GM23338 (cell line): ENCODE measurements around the gene OR2A25. TPM values are rescaled to one million over a fixed set of nuclear protein-coding genes. Genes with fewer than 3 reads are reported as not detected.

ENCODE experiments used
- ATAC-seq: fragments of 200-7000 bp; cut with Tn5 transposase; 3 replicates; pipeline ENCODE4 v1.9.1; 2020
- DNase-seq: peaks from one replicate; pipeline ENCODE4 v3.0.0-alpha.2; 2015; ENCODE audit warnings: low spot score
- H2AFZ ChIP-seq: fragments of 200-600 bp; sonication (generic); 2 replicates; pipeline ENCODE4 v1.8.0; 2016; ENCODE audit warnings: antibody characterized with exemption, mild to moderate bottlenecking, moderate library complexity
- H3F3A ChIP-seq: fragments of 200-600 bp; sonication (generic); replicated peaks from 2 replicates; pipeline ENCODE4 v1.8.0; 2017; ENCODE audit warnings: antibody characterized with exemption, mixed run types, low read depth
- H3K27ac ChIP-seq: fragments of 200-600 bp; sonication (generic); 2 replicates; pipeline ENCODE4 v1.6.1; 2016; ENCODE audit warnings: low read depth
- H3K27me3 ChIP-seq: fragments of 200-600 bp; sonication (generic); 2 replicates; pipeline ENCODE4 v1.8.0; 2016; ENCODE audit warnings: mild to moderate bottlenecking, mixed run types, moderate library complexity; ENCODE audit not compliant: insufficient read depth
- H3K36me3 ChIP-seq: fragments of 200-600 bp; sonication (generic); 2 replicates; pipeline ENCODE4 v1.8.0; 2016; ENCODE audit warnings: mild to moderate bottlenecking; ENCODE audit not compliant: insufficient read depth
- H3K4me1 ChIP-seq: fragments of 200-600 bp; sonication (generic); 2 replicates; pipeline ENCODE4 v1.8.0; 2016; ENCODE audit warnings: mild to moderate bottlenecking, moderate library complexity; ENCODE audit not compliant: insufficient read depth
- H3K4me2 ChIP-seq: fragments of 200-600 bp; sonication (generic); 2 replicates; pipeline ENCODE4 v1.7.1; 2017; ENCODE audit warnings: mixed run types
- H3K4me3 ChIP-seq: fragments of 200-600 bp; sonication (generic); 2 replicates; pipeline ENCODE4 v1.6.1; 2016; ENCODE audit warnings: mixed run types
- H3K79me2 ChIP-seq: fragments of 200-600 bp; sonication (generic); replicated peaks from 2 replicates; pipeline ENCODE4 v1.8.0; 2017; ENCODE audit warnings: mild to moderate bottlenecking; ENCODE audit not compliant: insufficient read depth
- H3K9me2 ChIP-seq: fragments of 200-600 bp; sonication (generic); 2 replicates; pipeline ENCODE4 v1.8.0; 2017; ENCODE audit not compliant: insufficient read depth
- H4K20me1 ChIP-seq: fragments of 200-600 bp; sonication (generic); replicated peaks from 2 replicates; pipeline ENCODE4 v1.8.0; 2017; ENCODE audit warnings: mild to moderate bottlenecking; ENCODE audit not compliant: insufficient read depth
- H3K27ac Mint-ChIP-seq: 2 replicates; pipeline ENCODE4 v1.8.0; 2020; ENCODE audit warnings: inconsistent platforms, mild to moderate bottlenecking, moderate library complexity, mixed read lengths
- H3K27me3 Mint-ChIP-seq: 3 replicates; pipeline ENCODE4 v1.8.0; 2022; ENCODE audit warnings: low read depth, mild to moderate bottlenecking, moderate library complexity, mixed read lengths, inconsistent platforms; ENCODE audit not compliant: insufficient read depth, poor library complexity
- H3K36me3 Mint-ChIP-seq: 3 replicates; pipeline ENCODE4 v1.8.0; 2021; ENCODE audit warnings: low read depth, mild to moderate bottlenecking, inconsistent platforms, moderate library complexity, mixed read lengths
- H3K4me1 Mint-ChIP-seq: 3 replicates; pipeline ENCODE4 v1.8.0; 2020; ENCODE audit warnings: mild to moderate bottlenecking, inconsistent platforms, mixed read lengths
- H3K4me3 Mint-ChIP-seq: 3 replicates; pipeline ENCODE4 v1.8.0; 2021; ENCODE audit warnings: moderate library complexity, mild to moderate bottlenecking, inconsistent platforms, mixed read lengths
- H3K9me3 Mint-ChIP-seq: 3 replicates; pipeline ENCODE4 v1.8.0; 2020; ENCODE audit warnings: moderate library complexity, mild to moderate bottlenecking, inconsistent platforms, mixed read lengths
- EZH2 ChIP-seq: fragments of 200-600 bp; sonication (generic); IDR thresholded peaks from one replicate; pipeline ENCODE4 v1.8.0; 2017; ENCODE audit warnings: antibody characterized with exemption, mild to moderate bottlenecking, low read depth; ENCODE audit not compliant: unreplicated experiment
- EZH2phosphoT487 ChIP-seq: fragments of 200-600 bp; sonication (generic); IDR thresholded peaks from one replicate; pipeline ENCODE4 v1.8.1; 2018; ENCODE audit warnings: antibody characterized with exemption; ENCODE audit not compliant: unreplicated experiment
- POLR2AphosphoS5 ChIP-seq: IDR thresholded peaks from 2 replicates; pipeline ENCODE4 v1.6.1; 2016; ENCODE audit warnings: antibody characterized with exemption, low read depth
- STAT1 ChIP-seq: IDR thresholded peaks from one replicate; pipeline ENCODE4 v1.6.1; 2016; ENCODE audit warnings: antibody characterized with exemption; ENCODE audit not compliant: unreplicated experiment
- ZNF114 ChIP-seq: fragments of 250-450 bp; sonication (Bioruptor Pico); IDR thresholded peaks from 2 replicates; pipeline ENCODE4 v1.5.0; 2020; ENCODE audit warnings: mild to moderate bottlenecking, moderate library complexity
- polyA plus RNA-seq: library from polyadenylated mRNA; unstranded; fragments of >200 nt; fragmentation: Nextera tagmentation; extraction: Ambion mirVana; gene quantifications from 2 replicates; pipeline ENCODE4 v1.2.1, GENCODE V29; 2016
- total RNA-seq: library from RNA; depleted of rRNA; stranded (reverse); fragments of >200 nt; shearing (Covaris generic); gene quantifications from 2 replicates; pipeline ENCODE4 v1.2.3, GENCODE V29; 2014
- TF ChIP-seq, protein P1 (sequence below): IDR thresholded peaks from 2 replicates; pipeline ENCODE4 v1.6.1; 2016; ENCODE audit warnings: antibody characterized with exemption
- TF ChIP-seq, protein P2 (sequence below), 2 experiments: fragments of 200-600 bp in 1 of 2; sonication (generic) in 1 of 2; conservative IDR thresholded peaks; 2 replicates each; pipeline versions ENCODE4 v1.5.1 to v1.6.1; 2016 to 2017; ENCODE audit warnings: antibody characterized with exemption in 2 of 2, low read depth in 2 of 2, mild to moderate bottlenecking in 2 of 2, moderate library complexity in 1 of 2
- TF ChIP-seq, protein P3 (sequence below): fragments of 250-450 bp; sonication (Bioruptor Pico); IDR thresholded peaks from 2 replicates; pipeline ENCODE4 v1.5.0; 2020; ENCODE audit warnings: mild to moderate bottlenecking, moderate library complexity

The OR2A25 gene
- total and polyA plus RNA-seq, 2 experiments from 2014 or later = not detected

DNA sequence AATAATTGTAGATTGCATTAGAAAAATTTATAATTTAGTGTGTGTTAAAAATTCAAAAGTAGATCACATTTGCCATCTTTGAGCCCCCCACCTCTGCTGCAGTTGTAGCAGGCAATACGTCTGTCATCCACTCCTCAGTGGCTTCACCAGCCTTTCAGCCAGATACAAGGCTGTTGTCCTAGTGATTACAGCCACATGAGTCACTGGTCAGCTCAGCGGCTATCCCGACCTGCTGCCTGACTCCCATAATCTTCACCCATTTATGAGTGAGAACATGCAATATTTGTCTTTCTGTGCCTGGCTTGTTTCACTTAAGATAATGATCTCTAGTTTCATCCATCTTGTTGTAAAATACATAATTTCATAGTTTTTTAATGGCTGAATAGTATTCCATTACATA lies 11.7 kb upstream of the OR2A25 start (continued):
- TF ChIP-seq, protein P1, sequence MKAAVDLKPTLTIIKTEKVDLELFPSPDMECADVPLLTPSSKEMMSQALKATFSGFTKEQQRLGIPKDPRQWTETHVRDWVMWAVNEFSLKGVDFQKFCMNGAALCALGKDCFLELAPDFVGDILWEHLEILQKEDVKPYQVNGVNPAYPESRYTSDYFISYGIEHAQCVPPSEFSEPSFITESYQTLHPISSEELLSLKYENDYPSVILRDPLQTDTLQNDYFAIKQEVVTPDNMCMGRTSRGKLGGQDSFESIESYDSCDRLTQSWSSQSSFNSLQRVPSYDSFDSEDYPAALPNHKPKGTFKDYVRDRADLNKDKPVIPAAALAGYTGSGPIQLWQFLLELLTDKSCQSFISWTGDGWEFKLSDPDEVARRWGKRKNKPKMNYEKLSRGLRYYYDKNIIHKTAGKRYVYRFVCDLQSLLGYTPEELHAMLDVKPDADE = no peak
- TF ChIP-seq POLR2AphosphoS5 (no peak), ZNF114 (CRISPR knock-in tag) (no peak)

DNA sequence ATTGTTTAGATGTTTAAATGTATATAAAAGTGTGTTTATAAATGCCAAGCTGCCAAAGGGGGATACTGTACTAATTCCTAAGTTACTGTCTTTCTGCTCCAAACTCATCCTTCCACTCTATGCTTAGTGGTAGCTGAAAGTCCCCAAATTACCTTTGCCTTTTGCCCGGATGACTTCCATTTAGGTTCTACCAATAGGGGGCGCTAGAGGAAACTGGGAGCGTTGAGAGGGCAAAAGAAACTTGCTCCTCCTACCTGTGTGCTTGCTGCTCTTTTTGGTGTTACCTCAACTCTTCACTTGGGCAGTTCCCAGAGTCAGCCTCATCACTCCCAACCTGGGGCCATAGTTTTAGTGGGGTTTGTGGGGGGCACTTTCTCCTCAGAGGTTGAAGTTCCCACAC lies 5.9 kb upstream of the OR2A25 start:
- Mint-ChIP-seq H3K27ac (no peak overlapping the region), H3K36me3 (peaks cover 12% of the 10 kb centered on the region), H3K4me1 (peaks cover 12% of the 10 kb centered on the region), H3K4me3 (no peak overlapping the region), H3K27me3 (no peaks in the 10 kb centered on the region), H3K9me3 (peaks cover 13% of the 10 kb centered on the region; the same call in 2 of the 3 replicates)
- Histone ChIP-seq H3K27me3 (no peaks in the 10 kb centered on the region), H3K79me2 (no peaks in the 10 kb centered on the region), H3K36me3 (no peaks in the 10 kb centered on the region), H3K9me2 (no peaks in the 10 kb centered on the region; the same call in 1 of the 2 replicates), H3K27ac (no peak overlapping the region), H4K20me1 (no peaks in the 10 kb centered on the region), H3F3A (no peaks in the 10 kb centered on the region), H3K4me3 (no peak overlapping the region), H3K4me1 (no peaks in the 10 kb centered on the region), H3K4me2 (no peak overlapping the region), H2AFZ (peak overlapping the region; percentile 77; the same call in 1 of the 2 replicates)
- DNase-seq (peak; percentile 85), ATAC-seq (peak; percentile 58)
- no peak for TF ChIP-seq EZH2phosphoT487
- TF ChIP-seq, protein P2, sequence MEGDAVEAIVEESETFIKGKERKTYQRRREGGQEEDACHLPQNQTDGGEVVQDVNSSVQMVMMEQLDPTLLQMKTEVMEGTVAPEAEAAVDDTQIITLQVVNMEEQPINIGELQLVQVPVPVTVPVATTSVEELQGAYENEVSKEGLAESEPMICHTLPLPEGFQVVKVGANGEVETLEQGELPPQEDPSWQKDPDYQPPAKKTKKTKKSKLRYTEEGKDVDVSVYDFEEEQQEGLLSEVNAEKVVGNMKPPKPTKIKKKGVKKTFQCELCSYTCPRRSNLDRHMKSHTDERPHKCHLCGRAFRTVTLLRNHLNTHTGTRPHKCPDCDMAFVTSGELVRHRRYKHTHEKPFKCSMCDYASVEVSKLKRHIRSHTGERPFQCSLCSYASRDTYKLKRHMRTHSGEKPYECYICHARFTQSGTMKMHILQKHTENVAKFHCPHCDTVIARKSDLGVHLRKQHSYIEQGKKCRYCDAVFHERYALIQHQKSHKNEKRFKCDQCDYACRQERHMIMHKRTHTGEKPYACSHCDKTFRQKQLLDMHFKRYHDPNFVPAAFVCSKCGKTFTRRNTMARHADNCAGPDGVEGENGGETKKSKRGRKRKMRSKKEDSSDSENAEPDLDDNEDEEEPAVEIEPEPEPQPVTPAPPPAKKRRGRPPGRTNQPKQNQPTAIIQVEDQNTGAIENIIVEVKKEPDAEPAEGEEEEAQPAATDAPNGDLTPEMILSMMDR (conservative IDR thresholded peaks at IDR 0.05; ENCODE audit: low read depth in 2 of 2) = peak; percentile 88 to 96

DNA sequence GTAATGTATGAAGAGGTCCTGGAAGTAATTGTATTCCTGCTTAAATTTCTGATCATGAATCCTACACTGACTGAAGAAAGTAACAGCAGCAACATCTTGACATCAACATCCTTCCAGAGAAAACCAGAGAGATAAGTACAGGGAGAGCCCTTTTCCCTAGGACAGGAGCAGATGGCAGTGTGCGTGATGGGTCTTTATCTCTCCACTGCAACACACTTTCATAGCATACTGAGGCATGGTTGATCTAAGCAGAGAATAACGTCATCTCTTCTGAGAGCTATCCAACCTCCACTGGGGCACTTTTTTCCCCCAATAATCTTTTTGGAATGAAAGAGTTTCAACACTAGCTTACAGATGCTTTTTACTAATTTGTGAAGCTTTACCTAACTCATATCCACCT lies 342 bp downstream of the OR2A25 start:
- no peaks in the 10 kb centered on the region for H3K36me3 Mint-ChIP-seq
- ATAC-seq (no peak), DNase-seq (no peak)
- no peak overlapping the region for H3K27ac Mint-ChIP-seq
- no peak overlapping the region for H3K4me3 Mint-ChIP-seq
- H3K27ac ChIP-seq = no peak overlapping the region
- H3K4me3 ChIP-seq = no peak overlapping the region
- H3F3A ChIP-seq = no peaks in the 10 kb centered on the region
- peak overlapping the region; percentile 6; the same call in 1 of the 2 replicates for H2AFZ ChIP-seq
- no peaks in the 10 kb centered on the region for H3K4me1 ChIP-seq
- H3K79me2 ChIP-seq = no peaks in the 10 kb centered on the region
- no peaks in the 10 kb centered on the region for H3K9me3 Mint-ChIP-seq
- H3K4me2 ChIP-seq = no peak overlapping the region
- H3K9me2 ChIP-seq = 0 out of 2 replicates have a peak, but pooled peaks cover 2% of the 10 kb centered on the region
- H3K4me1 Mint-ChIP-seq = no peaks in the 10 kb centered on the region
- no peaks in the 10 kb centered on the region for H3K36me3 ChIP-seq
- no peaks in the 10 kb centered on the region for H4K20me1 ChIP-seq
- H3K27me3 ChIP-seq = no peaks in the 10 kb centered on the region
- no peaks in the 10 kb centered on the region for H3K27me3 Mint-ChIP-seq
- TF ChIP-seq ZNF114 (CRISPR knock-in tag) (no peak), EZH2 (no peak), STAT1 (no peak)
- TF ChIP-seq, protein P3, sequence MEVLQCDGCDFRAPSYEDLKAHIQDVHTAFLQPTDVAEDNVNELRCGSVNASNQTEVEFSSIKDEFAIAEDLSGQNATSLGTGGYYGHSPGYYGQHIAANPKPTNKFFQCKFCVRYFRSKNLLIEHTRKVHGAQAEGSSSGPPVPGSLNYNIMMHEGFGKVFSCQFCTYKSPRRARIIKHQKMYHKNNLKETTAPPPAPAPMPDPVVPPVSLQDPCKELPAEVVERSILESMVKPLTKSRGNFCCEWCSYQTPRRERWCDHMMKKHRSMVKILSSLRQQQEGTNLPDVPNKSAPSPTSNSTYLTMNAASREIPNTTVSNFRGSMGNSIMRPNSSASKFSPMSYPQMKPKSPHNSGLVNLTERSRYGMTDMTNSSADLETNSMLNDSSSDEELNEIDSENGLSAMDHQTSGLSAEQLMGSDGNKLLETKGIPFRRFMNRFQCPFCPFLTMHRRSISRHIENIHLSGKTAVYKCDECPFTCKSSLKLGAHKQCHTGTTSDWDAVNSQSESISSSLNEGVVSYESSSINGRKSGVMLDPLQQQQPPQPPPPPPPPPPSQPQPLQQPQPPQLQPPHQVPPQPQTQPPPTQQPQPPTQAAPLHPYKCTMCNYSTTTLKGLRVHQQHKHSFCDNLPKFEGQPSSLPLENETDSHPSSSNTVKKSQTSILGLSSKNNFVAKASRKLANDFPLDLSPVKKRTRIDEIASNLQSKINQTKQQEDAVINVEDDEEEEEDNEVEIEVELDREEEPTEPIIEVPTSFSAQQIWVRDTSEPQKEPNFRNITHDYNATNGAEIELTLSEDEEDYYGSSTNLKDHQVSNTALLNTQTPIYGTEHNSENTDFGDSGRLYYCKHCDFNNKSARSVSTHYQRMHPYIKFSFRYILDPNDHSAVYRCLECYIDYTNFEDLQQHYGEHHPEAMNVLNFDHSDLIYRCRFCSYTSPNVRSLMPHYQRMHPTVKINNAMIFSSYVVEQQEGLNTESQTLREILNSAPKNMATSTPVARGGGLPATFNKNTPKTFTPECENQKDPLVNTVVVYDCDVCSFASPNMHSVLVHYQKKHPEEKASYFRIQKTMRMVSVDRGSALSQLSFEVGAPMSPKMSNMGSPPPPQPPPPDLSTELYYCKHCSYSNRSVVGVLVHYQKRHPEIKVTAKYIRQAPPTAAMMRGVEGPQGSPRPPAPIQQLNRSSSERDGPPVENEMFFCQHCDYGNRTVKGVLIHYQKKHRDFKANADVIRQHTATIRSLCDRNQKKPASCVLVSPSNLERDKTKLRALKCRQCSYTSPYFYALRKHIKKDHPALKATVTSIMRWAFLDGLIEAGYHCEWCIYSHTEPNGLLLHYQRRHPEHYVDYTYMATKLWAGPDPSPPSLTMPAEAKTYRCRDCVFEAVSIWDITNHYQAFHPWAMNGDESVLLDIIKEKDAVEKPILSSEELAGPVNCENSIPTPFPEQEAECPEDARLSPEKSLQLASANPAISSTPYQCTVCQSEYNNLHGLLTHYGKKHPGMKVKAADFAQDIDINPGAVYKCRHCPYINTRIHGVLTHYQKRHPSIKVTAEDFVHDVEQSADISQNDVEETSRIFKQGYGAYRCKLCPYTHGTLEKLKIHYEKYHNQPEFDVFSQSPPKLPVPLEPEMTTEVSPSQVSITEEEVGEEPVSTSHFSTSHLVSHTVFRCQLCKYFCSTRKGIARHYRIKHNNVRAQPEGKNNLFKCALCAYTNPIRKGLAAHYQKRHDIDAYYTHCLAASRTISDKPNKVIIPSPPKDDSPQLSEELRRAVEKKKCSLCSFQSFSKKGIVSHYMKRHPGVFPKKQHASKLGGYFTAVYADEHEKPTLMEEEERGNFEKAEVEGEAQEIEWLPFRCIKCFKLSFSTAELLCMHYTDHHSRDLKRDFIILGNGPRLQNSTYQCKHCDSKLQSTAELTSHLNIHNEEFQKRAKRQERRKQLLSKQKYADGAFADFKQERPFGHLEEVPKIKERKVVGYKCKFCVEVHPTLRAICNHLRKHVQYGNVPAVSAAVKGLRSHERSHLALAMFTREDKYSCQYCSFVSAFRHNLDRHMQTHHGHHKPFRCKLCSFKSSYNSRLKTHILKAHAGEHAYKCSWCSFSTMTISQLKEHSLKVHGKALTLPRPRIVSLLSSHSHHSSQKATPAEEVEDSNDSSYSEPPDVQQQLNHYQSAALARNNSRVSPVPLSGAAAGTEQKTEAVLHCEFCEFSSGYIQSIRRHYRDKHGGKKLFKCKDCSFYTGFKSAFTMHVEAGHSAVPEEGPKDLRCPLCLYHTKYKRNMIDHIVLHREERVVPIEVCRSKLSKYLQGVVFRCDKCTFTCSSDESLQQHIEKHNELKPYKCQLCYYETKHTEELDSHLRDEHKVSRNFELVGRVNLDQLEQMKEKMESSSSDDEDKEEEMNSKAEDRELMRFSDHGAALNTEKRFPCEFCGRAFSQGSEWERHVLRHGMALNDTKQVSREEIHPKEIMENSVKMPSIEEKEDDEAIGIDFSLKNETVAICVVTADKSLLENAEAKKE (CRISPR knock-in tag) = no peak
- TF ChIP-seq, protein P1 = no peak
